ENCODE data around the gene TPRX1. TPM values are rescaled to one million over a fixed set of nuclear protein-coding genes. Genes with fewer than 3 reads are reported as not detected.

Gene TPRX1
- total RNA-seq, 2 experiments from 2014 or later, result not detected

- Mint-ChIP-seq H3K36me3 (ENCODE audit: low read depth) (peaks cover 21% of the 10 kb centered on the region), H3K27me3 (no peaks in the 10 kb centered on the region), H3K4me3 (no peak overlapping the region), H3K4me1 (ENCODE audit: low read depth) (no peaks in the 10 kb centered on the region), H3K9me3 (no peaks in the 10 kb centered on the region), H3K27ac (no peak overlapping the region)
- Histone ChIP-seq H3K27ac (ENCODE audit: low read depth in 1 of 2, low read length in 2 of 2) (no peak overlapping the region), H3K27me3 (ENCODE audit: control insufficient read depth in 1 of 2, insufficient read depth in 2 of 2, low read length in 2 of 2) (no peaks in the 10 kb centered on the region), H3K36me3 (ENCODE audit: insufficient read depth, low read length) (peaks cover 7% of the 10 kb centered on the region), H3K4me1 (ENCODE audit: insufficient read depth, low read length) (no peaks in the 10 kb centered on the region), H3K4me3 (ENCODE audit: low read length) (no peak overlapping the region), H3K9me3 (ENCODE audit: control insufficient read depth in 1 of 2, insufficient read depth in 1 of 2, low read length in 2 of 2) (no peaks in the 10 kb centered on the region)
- intact Hi-C loops (cut with DNase I, micrococcal nuclease), result no loop called here
- TF ChIP-seq CTCF (IDR thresholded peaks at IDR 0.05), result no peak
- ChIA-PET POLR2A (no interaction called here), CTCF (no interaction called here)
- ATAC-seq (ENCODE audit: poor library complexity), result no peak
- DNase-seq, result no peak
Measured at GRCh38 chr19:47762615-47763308, 41.6 kb downstream of the TPRX1 start.

- Mint-ChIP-seq H3K9me3 (no peaks in the 10 kb centered on the region), H3K27ac (no peak overlapping the region), H3K36me3 (ENCODE audit: low read depth) (peaks cover 27% of the 10 kb centered on the region), H3K4me3 (no peak overlapping the region), H3K4me1 (ENCODE audit: low read depth) (no peaks in the 10 kb centered on the region), H3K27me3 (no peaks in the 10 kb centered on the region)
- TF ChIP-seq CTCF (IDR thresholded peaks at IDR 0.05), result no peak
- H3K27me3 ChIP-seq (ENCODE audit: control insufficient read depth in 1 of 2, insufficient read depth in 2 of 2, low read length in 2 of 2), result no peaks in the 10 kb centered on the region
- CTCF ChIA-PET, result no interaction called here
- no peaks in the 10 kb centered on the region for H3K9me3 ChIP-seq (ENCODE audit: control insufficient read depth in 1 of 2, insufficient read depth in 1 of 2, low read length in 2 of 2)
- POLR2A ChIA-PET, result no interaction called here
- no peak overlapping the region for H3K27ac ChIP-seq (ENCODE audit: low read depth in 1 of 2, low read length in 2 of 2)
- intact Hi-C loops (cut with DNase I, micrococcal nuclease), result no loop called here
- no peak overlapping the region for H3K4me3 ChIP-seq (ENCODE audit: low read length)
- H3K4me1 ChIP-seq (ENCODE audit: insufficient read depth, low read length), result no peaks in the 10 kb centered on the region
- no peak for ATAC-seq (ENCODE audit: poor library complexity)
- DNase-seq, result no peak
- H3K36me3 ChIP-seq (ENCODE audit: insufficient read depth, low read length), result peaks cover 13% of the 10 kb centered on the region
Measured at GRCh38 chr19:47762151-47762550, 42.2 kb downstream of the TPRX1 start.

- intact Hi-C loops (cut with DNase I, micrococcal nuclease), result no loop called here
- ATAC-seq (ENCODE audit: poor library complexity), result no peak
- no peak overlapping the region for H3K27ac Mint-ChIP-seq
Measured at GRCh38 chr19:47761566-47761965, 42.8 kb downstream of the TPRX1 start.

More at GRCh38 chr19:47761566-47761965, 42.8 kb downstream of the TPRX1 start:
- Histone ChIP-seq H3K27ac (ENCODE audit: low read depth in 1 of 2, low read length in 2 of 2) (no peak overlapping the region), H3K27me3 (ENCODE audit: control insufficient read depth in 1 of 2, insufficient read depth in 2 of 2, low read length in 2 of 2) (no peaks in the 10 kb centered on the region), H3K9me3 (ENCODE audit: control insufficient read depth in 1 of 2, insufficient read depth in 1 of 2, low read length in 2 of 2) (no peaks in the 10 kb centered on the region), H3K36me3 (ENCODE audit: insufficient read depth, low read length) (peaks cover 19% of the 10 kb centered on the region), H3K4me1 (ENCODE audit: insufficient read depth, low read length) (no peaks in the 10 kb centered on the region), H3K4me3 (ENCODE audit: low read length) (no peak overlapping the region)
- H3K9me3 Mint-ChIP-seq, result no peaks in the 10 kb centered on the region
- ChIA-PET POLR2A (no interaction called here), CTCF (no interaction called here)
- peaks cover 33% of the 10 kb centered on the region for H3K36me3 Mint-ChIP-seq (ENCODE audit: low read depth)
- no peaks in the 10 kb centered on the region for H3K4me1 Mint-ChIP-seq (ENCODE audit: low read depth)
- TF ChIP-seq CTCF (IDR thresholded peaks at IDR 0.05), result no peak
- H3K4me3 Mint-ChIP-seq, result no peak overlapping the region
- H3K27me3 Mint-ChIP-seq, result no peaks in the 10 kb centered on the region
- no peak for DNase-seq

Measured in CD4-positive, alpha-beta T cell (primary cell).